DMS114 treated with DMSO at 0.1 percent for 48 hours (cell line): ENCODE measurements around the gene PLBD1.

Source experiments
- DNase-seq: peaks from one replicate; lab custom pipeline; 2025; ENCODE audit not compliant: unreplicated experiment; lab: John Stamatoyannopoulos, UW

Gene PLBD1, protein sequence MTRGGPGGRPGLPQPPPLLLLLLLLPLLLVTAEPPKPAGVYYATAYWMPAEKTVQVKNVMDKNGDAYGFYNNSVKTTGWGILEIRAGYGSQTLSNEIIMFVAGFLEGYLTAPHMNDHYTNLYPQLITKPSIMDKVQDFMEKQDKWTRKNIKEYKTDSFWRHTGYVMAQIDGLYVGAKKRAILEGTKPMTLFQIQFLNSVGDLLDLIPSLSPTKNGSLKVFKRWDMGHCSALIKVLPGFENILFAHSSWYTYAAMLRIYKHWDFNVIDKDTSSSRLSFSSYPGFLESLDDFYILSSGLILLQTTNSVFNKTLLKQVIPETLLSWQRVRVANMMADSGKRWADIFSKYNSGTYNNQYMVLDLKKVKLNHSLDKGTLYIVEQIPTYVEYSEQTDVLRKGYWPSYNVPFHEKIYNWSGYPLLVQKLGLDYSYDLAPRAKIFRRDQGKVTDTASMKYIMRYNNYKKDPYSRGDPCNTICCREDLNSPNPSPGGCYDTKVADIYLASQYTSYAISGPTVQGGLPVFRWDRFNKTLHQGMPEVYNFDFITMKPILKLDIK

DNA sequence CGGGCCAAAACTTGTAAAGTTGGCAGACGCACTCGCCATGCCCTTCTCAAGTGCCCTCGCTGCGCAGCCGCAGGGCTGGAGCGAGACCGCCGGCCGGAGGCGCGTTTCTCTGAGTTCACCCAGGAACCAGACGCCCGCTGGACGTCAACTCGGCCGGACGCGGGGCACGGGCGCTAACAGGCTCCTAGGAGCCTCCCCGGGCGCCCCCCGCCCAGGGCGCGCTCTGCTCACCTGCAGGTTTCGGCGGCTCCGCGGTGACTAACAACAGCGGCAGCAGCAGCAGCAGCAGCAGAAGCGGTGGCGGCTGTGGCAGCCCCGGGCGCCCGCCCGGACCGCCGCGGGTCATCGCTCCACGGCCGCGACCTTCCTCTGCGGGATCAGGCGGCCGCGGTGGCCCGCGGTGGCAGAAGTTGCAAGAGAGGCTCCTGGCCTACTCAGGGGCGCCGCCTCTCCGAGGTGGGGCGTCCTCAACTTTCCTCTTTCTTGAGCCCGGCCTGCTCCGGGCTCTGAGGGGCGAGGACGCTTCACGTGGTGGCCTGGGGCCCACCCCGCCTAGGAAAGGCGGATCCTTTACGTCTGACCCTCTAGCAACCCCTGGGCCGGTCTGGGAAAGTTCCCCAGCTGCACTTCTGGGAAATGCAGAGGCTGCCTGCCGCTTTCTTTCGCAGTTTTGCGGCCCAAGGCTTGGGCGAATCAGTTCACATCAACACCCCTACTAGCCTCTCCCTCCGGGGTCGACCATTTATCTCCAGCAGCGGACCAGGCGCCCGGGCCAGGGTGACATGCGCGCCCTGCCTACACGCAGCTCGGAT lies at the start of gene PLBD1:
Gene PLBD1, minus strand, starts transcription at position 533 of the 812 bp plus-strand sequence. Its CDS starts 187 bp downstream, at position 346.
- peak; percentile 40 for DNase-seq

DNA sequence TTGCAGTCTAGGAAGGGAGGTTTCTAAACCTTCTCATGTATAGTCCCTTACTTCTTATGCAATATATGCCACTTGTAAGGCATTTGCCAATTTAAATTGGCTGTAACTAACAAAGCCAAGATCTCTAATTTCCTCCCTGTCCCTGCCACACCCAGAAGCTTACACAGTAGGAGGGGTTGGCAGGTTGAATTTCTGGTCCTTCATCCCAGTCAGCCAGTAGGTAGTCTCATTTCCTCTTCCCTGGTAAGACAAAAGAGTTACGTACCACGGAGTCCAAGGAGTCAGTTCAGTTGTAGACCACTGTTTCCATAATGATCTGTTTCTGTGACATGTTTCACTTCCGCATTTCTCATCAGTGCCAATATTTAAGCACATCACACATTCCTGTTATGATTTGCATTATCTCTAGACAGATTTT lies 47.0 kb upstream of the PLBD1 start:
- no peak for DNase-seq

DNA sequence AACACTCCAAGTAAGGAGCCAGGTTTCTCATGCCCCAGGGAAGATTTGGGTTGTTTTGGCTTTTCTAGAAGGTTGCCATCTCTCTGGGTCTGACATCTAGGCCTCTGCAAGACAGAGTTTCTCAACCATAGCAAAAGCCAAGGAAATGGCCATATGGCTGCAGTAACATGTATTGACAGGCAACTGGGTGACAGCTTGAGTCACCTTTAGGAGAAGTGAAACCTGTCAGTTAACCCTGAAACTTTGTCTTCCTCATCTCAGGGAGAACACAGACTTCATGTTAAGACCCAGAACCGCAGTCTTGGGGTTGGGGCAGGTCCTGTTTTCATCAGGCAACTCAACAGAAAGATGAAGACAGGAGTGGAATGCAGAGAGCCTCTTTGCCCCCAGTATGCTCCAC lies 46.0 kb upstream of the PLBD1 start:
- no peak for DNase-seq

DNA sequence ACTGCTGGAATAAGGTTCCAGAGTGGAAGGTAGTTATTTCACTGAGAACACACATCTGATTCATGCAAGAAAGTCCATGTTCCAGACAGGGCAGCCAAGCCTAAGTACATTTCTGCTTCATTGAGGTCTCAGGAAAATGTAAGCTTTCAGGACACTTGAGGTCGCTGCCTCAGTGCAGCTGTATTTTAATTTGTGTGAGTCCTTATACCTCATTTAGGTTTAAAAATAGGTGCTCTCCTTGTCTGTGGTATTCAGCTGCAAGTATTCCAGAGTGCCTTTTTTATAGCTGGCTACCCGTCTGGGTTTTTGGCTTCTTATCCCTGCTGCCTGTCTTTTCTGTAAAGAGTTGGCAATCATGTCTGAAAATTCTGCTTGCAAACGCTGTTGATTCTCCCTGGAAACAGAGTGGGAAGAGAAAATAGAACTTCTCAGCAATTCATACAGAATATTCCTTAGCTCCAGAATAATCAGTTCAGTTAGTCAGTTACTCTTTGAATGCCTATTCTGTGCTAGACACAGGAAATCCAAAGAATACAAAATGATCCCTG lies 45.3 kb upstream of the PLBD1 start:
- no peak for DNase-seq

DNA sequence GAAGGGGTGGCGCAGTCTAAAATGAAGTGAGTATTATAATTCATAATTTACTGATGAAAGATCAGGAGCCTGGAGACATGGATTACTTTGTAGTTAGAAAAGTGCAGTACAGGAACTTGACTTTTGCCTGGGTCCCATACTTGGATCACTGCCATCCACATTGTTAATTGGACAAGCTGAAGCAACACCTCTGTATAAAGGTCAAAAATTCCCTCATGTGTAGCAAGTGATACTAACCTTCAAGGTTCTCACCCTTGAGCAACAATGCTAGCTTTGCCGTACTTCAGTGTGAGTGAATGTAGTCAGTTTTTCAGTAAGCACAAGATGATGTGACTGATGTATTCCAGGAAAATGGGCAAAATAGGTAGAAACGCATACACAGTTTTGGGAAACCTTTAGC lies 44.6 kb upstream of the PLBD1 start:
- DNase-seq: no peak

DNA sequence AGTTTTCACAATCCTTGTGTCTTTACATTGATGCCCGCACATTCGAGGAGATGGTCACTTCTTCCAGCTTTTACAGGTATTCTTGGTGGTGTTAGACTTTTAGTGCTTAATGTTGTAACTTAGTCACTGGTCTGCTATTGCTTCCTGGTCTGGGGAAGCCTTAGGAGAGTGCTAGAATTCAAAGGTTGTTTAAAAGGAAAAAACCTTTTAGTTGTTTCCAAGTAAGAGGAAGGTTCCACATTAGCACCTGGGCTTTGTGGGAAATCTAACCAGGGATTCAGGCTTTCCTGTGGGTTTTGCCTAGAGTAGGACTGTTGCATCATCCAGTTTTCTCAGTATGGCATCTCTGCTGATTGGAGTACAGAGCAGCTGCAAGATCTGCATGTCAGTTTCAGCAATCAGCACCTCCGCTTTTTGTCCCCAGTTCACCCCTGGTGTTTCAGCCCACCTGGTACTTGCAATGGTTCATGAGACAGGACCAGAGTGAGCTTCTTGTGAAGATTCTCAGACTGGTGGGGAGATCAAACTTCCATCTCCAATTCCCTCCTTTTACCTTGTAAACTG lies 44.0 kb upstream of the PLBD1 start:
- no peak for DNase-seq

DNA sequence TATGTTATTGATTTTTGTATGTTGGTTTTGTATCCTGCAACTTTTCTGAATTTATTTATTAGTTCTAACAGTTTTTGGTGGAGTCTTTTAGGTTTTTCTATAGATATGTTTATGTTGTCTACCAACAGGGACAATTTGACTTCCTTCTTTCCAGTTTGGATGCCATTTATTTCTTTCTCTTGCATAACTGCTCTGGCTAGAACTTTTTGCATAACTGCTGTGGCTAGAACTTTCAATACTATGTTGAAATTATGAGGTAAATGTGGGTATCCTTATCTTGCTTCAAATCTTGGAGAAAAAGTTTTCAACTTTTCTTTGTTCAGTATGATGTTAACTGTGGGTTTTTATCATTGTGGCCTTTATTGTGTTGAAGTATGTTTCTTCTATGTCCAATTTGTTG lies 39.9 kb upstream of the PLBD1 start:
- no peak for DNase-seq

DNA sequence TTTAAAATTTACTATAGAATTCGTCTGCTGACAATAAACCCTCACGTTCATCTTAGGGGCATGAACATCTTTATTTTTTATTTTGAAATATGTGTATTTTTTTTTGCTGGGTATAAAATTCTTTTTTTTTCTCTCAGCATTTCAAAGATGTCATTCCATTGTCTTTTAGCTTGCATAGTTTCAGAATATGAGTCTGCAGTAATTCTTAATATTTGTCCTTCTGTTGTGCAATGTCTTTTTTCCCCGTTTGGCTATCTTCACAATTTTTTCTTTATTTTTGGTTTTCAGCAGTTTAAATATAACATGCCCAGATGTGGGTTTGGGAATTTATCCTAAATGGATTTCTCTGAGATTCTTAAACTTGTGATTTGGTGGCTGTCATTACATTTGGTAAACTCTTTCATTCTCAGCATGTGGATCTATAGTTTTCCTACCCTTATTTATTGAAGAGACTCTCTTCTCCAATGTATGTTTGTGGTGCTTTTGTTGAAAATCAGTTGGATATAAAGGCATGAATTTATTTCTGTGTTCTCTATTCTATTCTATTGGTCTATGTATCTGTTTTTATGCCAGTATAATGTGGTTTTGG lies 37.8 kb upstream of the PLBD1 start:
- DNase-seq: no peak

DNA sequence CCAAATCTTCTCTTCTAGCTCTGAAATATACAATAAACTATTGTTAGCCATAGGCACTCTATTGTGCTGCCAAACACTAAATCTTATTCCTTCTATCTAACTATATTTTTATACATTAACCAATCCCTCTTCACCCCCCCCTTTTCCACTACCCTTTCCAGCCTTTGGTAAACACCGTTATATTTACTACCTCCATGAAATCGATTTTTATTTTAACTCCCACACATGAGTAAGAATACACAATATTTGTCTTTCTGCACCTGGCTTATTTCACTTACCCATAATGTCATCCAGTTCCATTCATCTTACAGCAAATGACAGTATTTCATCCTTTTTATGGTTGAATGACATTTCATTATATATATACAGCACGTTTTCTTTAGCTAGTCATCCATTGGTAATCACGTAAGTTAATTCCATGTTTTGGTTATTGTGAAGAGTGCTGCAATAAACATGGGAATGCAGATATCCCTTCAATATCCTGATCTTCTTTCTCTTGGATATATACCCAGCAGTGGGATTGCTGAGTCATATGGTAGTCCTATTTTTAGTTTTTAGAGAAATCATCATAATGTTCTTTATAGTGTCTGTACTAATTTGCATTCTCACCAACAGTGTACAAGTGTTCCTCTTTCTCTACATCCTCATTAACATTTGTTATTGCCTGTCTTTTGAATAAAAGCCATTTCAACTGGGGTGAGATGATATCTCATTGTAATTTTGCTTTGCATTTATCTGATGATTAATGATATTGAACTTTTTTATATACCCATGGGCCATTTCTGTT lies 34.2 kb upstream of the PLBD1 start:
- DNase-seq: no peak

DNA sequence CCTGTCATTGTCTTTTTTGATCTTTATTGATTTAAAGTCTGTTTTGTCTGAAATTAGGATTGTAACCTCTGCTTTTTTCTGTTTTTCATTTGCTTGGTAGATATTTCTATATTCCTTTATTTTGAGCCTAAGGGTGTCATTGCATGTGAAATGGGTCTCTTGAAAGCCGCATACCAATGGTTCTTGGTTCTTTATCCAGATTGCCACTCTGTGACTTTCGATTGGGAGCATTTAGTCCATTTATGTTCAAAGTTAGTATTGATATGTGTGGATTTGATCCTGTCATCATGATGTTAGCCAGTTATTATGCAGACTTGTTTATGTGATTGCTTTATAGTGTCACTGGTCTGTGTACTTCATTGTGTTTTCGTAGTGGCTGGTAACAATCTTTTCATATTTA lies 29.8 kb upstream of the PLBD1 start:
- no peak for DNase-seq

DNA sequence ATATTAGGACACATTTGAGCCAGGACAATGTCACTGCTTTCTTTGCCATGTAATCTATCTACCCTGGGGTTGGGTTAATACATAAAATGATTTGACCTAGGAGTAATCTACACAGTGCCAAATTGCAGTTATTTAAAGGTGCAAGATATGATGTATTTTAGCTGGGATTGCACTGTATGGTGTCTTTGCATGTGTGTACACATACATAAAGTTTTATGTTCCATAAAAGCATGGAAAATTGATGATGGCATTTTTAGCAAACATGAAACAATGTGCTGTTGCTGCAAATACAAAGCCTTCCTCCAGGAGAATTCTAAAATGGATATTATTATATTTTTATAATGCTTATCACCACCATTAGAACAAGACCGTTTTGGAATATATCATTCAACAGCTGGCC lies 24.0 kb upstream of the PLBD1 start:
- no peak for DNase-seq

DNA sequence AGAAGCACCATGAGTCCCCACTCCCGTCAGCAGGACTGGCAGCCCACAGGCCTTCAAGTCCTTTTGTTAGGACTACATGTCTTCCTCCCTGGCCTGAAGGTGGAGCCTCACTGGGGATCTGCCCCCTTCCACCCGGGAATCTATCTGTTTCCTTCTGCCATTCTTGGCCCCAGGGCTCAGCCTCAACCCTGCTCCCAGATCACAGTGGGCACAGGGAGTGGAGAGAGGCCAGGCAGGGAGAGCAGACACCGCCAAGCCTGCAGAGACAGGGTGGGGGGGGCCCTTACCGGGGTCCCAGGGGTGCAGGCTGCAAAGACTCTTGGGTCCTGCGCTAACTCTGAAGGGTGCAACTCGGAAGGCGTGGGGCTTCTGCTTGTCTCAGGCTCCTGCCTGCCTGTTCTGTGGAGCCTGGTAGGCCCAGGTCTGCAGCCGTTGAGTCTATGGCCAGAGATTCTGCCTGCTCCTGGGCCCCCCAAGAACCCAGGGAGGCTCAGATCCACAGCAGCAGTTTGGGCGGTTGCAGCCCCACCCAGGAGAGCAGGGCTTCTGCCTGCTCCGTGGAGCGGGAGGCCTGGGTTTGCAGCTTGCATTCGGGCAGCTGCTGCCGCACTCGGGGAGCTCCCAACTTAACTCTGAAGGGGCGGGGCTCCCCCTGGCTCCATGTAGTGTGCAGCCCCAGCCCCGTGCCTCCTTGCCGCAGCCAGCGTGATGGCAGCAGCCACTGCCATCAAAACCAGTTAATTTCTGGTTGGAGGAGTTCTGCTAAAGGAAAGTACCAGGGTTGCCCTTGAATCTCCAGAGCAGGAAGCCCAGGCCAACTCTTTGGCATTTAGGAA lies 21.7 kb upstream of the PLBD1 start:
- no peak for DNase-seq

DNA sequence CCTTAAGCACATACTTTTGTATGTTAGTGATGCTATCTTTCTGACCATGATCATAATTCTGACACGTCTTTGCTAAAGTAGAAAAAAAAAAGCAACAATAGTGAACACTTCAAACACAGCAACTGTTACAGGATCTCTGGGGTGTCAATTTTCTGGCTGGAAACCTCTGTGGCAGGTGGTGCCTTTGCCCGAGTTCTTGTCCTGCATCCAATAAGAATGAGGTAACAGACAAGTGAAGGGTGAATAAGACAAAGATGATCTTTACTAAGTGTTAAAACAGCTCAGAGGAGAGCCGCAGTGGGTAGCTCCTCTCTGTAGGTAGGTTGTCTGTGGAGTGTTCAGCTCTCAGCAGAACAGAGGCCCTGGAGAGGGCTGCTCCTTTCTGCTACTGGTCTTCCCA lies 20.9 kb upstream of the PLBD1 start:
- DNase-seq: no peak

DNA sequence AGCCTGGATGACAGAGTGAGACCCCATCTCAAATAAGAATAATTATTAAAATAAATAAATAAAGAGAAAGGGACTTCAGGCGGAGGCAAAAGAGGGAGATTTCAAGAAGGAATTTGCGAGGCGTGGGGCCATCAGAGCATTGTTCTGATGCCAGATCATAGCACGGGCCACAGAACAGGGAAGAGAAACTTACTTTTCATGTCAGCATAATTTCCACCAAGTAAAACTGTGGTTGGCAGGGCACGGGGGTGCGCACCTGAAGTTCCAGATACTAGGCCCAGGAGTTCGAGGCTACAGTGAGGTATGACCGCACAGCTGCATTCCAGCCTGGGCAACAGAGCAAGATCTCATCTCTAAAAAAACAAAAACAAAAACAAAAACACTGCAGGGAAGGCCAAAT lies 11.0 kb upstream of the PLBD1 start:
- no peak for DNase-seq

DNA sequence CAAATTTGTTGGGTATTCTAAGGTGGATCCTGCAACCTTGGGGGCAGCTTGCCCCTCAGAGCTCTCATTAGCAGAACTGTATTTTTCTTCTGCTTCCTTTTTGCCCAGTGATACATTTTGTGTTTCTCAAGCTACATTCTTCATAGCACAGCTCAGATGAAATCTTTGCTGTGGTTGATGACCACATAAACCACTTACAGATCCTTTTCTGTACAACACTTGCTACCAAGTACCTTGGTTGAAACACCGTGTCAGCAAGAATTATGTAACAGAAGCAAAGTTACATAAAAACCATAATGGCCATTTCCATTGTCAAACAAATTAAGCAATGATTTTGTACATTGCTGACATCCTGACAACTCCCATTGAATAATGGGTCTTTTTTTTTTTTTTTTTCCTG lies 9.7 kb upstream of the PLBD1 start:
- DNase-seq: no peak

DNA sequence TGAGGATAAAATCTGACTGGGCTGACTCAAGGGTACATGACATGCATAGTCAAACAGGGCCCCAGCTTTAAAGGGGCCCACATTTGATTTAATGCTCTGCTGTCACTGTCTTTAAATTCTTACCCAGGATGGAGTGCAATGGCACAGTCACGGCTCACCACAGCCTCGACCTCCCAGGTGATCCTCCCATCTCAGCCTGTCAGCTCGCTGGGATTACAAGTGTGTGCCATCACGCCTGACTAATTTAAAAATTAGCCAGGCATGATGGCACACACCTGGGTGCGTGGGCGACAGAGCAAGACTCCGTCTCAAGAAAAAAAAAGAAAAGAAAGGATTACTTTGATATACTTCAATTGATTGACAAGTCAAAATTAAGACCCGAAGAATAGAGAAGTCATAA lies 9.2 kb upstream of the PLBD1 start:
- no peak for DNase-seq

DNA sequence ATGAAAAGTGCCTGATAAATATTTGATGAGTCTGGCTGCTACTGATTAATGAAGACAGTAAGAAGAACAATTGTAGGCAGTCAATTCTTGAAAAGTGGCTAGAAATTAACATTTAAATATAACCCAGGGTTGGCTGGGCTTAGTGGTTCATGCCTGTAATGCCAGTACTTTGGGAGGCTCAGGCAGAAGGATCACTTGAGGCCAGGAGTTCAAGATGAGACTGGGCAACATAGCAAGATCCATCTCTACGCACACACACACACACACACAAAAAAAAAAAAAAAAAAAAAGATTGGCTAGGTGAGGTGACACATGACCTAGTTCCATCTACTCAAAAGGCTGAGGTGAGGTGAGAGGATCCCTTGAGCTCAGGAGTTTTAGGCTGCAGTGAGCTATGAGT lies 7.9 kb upstream of the PLBD1 start:
- no peak for DNase-seq

DNA sequence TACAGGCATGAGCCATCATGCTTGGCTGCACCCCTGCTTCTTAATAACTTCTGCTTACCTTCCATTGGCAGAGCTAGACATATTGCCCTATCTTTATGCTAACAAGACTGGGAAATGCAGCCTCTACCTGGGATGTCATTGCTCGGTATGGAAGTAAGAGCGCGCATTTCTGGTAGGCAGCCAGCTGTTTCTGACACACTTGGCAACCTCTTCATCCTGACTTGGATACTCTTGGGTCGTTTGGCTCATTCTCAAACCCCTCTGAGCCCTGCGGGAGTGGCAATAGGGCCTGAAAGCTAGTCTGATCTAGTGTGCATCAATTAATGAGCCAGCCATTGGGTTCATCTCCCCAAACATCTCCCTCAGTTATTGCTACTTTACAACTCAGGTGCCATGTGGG lies 5.4 kb upstream of the PLBD1 start:
- DNase-seq: no peak

DNA sequence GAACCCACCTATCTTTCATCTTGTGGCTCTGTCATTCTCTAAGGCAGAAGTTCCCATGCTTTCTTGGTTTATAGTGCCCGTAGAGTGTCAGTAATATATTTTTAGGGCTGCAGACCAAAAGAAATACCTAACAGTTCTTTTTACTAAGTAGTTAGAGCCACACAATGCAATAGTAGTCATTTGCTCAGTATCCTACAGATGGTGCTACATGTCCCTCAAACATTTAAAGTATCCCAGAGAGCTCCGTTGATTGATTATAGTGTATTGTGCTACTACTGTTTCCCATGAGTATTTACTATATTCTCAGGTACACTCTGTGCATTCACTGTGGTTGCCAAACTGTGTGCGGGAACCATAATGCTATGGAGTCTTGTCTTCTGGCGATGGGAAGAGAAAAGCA lies 4.7 kb upstream of the PLBD1 start:
- no peak for DNase-seq
